Prostate gland (tissue), 2 donors: ENCODE data around the gene COPB1.

Experiments used
- POLR2A ChIP-seq: fragments of 450-650 bp; IDR thresholded peaks from one replicate; pipeline ENCODE4 v1.6.1; 2016; ENCODE audit warnings: antibody characterized with exemption, mild to moderate bottlenecking
- TF ChIP-seq, protein P1 (sequence below), 4 experiments: fragments of 200-600 bp in 2 of 4; fragments of 450-650 bp in 2 of 4; sonication (generic) in 2 of 4; IDR thresholded peaks; 1 replicate in 3 of 4; 2 replicates in 1 of 4; pipeline ENCODE4 v1.5.1; 2016 to 2019; ENCODE audit warnings: antibody characterized with exemption in 4 of 4, mild to moderate bottlenecking in 2 of 4, moderate library complexity in 2 of 4

DNA sequence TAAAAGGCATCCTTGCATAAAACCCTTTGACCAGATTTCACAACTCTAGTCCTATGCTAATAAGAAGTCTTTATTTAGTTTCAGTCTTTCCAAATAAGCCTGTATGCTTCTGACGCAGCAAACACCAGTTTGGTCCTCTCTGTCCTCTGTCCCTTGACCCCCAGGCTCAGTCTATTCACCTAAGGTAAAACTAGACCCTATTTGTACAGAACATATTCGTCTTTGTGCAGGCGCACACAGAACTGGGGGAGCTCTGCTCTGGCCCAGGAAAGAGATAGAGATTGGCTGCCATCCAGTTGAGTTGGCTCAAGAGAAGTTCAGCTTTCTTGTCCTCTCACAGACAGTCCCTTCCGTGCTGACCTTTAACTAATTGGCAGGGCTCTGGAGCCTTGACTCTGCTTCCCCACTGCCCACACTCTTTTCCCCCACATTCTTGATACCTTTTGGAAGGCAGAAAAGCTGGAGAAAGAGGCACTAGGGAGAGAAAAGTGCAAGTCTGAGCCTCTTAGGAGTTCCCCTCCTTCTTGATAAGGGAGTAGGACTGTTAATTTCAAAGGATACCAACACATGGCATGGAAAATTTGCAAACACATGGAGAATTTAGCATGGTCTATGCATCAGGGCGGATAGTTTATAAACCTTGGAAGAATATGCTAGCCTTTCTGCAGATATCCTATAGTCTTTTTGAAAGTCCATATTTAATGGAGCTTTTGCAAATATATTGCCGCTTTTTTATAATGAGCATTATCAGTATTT, 41.8 kb upstream of the COPB1 start:
- no peak for TF ChIP-seq POLR2A
- TF ChIP-seq, protein P1, sequence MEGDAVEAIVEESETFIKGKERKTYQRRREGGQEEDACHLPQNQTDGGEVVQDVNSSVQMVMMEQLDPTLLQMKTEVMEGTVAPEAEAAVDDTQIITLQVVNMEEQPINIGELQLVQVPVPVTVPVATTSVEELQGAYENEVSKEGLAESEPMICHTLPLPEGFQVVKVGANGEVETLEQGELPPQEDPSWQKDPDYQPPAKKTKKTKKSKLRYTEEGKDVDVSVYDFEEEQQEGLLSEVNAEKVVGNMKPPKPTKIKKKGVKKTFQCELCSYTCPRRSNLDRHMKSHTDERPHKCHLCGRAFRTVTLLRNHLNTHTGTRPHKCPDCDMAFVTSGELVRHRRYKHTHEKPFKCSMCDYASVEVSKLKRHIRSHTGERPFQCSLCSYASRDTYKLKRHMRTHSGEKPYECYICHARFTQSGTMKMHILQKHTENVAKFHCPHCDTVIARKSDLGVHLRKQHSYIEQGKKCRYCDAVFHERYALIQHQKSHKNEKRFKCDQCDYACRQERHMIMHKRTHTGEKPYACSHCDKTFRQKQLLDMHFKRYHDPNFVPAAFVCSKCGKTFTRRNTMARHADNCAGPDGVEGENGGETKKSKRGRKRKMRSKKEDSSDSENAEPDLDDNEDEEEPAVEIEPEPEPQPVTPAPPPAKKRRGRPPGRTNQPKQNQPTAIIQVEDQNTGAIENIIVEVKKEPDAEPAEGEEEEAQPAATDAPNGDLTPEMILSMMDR (IDR thresholded peaks at IDR 0.05) = no peak
